HG03103 (cell line): ENCODE measurements around the gene XYLT2.
A peak's percentile ranks its signal among the peaks of the same experiment; 100 is the strongest.
"Not testable (repeated sequence)": the region's sequence is repeated elsewhere in the genome, so short reads cannot be mapped to it uniquely, and the experiment has no call there.

ENCODE experiments used
- ATAC-seq: cut with Tn5 transposase; IDR thresholded peaks from one replicate; pipeline ENCODE4 v1.9.1; 2021; ENCODE audit warnings: low read depth; ENCODE audit not compliant: unreplicated experiment

The XYLT2 gene

DNA sequence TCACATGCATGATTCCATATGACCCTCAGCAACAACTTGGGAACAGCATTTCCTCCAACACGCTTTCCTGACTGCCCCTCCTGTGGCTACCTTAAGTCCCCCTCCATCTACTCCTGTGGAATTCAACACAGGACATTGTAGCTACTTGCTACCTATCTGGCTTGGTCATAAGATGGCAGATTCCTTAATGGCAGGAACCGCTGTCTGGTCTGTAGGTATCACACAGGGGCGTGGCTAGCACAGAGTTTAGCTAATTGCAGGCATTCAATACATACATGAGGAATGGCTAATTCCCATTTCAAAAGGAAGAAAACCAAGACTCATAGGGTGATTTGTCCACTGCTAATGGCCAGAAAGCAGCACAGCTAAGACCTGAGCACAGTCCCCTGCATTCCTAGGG is 42.8 kb downstream of the XYLT2 start:
- no peak for ATAC-seq

DNA sequence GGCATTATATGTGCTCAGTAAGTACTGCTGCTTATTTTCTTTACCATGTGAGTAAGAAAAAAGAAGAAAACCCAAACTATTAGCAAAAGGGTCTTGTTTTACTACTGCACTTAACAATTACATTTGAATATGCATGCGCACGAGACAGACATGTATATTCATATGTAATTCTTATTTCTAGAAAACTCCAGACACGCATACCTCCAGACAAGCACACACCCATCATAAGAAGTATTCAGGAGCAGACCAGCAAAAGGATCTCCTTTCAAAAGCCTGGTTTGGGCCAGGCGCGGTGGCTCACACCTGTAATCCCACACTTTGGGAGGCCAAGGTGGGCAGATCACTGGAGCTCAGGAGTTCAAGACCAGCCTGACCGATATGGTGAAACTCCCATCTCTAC is 43.6 kb downstream of the XYLT2 start:
- ATAC-seq: no peak

DNA sequence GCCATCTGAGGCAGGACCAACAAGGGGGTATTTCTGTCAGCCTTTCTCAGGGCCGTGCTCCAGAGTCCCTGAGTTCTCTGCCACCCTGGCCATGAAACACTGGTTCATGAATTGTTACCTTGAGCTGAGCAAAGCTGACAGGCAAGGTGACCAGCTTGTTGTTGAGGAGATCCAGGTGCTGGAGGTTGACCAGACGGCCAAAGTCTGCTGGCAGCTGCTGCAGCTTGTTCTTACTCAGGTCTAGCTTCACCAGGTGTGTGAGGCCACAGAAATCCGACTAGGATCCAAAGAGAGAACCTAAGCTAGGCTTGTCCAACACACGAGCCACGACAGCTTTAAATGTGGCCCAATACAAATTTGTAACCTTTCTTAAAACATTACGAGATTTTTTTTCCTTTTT is 46.7 kb downstream of the XYLT2 start:
- no peak for ATAC-seq

DNA sequence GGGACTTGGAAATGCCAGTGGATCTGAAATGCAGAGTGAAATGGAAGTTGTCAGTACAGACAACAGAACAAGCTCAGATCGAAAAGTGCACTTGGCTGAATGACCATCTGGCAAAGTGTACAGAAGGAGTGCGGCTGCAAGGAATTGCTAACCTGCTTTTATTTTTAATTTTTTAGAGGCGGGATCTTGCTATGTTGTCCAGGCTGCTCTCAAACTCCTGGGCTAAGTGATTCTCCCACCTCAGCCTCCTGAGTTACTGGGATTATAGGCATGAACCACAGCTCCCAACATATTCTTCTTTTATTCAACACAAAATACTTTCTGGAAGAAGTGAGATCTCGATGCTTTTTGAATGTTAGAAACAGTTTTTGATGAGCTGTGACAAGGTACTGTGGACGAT is 47.8 kb downstream of the XYLT2 start:
- ATAC-seq: no peak

DNA sequence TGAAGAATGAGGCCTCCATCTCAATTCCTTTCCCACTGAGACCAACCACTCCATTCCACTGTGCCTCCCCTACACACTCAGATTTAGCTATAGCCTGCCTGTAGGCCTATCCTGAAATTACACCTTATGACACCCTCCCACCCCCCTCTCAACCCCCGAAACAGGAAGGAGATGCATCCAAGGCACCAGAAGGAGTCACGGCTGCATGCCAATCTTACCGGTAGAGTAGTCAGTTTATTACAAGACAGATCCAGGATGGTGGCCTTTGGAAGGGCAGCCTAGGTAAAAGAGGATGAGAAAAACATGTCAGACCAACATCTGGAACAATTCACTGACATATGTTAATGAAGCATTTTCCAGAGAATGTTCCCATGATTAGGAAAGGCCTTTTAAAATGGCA is 48.8 kb downstream of the XYLT2 start:
- ATAC-seq: no peak

DNA sequence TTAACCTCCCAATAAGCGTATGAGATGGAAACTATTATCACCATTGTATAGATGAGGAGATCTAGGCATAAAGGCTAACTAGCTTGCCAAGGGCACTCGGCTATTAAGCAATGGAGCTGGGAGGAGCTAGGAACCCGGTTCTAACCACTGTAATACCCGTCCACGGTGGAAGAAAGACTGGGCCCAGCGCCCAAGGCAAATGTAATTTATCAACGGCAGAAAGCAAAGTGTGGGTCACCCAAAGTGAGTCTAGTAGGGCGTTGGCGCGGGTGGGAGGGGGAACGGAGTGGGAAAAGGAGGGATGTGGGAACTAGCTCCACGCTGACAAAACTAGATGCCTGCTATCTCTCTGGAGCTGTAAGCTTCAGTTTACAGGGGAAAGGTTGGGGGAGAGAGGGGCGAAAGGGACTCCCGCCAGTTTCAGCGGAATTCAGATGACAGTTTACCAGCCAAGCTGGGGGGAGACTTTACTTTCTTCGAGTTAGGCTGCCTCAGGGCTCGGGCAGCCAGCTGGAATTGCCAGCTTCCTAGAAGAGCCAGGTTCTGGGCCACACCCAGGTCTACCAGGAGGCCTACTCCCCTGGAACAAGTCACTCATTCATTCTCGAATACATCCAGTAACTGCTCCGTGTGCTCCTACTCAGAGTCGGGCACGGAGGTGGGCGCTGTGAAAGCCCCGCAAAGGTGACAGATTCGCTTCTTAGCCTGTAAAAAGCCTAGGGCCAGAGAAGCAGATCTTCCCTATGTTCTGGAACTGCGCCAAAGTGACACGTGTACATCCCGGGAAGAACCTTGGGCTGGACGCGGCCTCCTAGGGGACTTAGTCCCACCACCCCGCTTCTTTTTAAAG is 50.6 kb downstream of the XYLT2 start:
- no peak for ATAC-seq

DNA sequence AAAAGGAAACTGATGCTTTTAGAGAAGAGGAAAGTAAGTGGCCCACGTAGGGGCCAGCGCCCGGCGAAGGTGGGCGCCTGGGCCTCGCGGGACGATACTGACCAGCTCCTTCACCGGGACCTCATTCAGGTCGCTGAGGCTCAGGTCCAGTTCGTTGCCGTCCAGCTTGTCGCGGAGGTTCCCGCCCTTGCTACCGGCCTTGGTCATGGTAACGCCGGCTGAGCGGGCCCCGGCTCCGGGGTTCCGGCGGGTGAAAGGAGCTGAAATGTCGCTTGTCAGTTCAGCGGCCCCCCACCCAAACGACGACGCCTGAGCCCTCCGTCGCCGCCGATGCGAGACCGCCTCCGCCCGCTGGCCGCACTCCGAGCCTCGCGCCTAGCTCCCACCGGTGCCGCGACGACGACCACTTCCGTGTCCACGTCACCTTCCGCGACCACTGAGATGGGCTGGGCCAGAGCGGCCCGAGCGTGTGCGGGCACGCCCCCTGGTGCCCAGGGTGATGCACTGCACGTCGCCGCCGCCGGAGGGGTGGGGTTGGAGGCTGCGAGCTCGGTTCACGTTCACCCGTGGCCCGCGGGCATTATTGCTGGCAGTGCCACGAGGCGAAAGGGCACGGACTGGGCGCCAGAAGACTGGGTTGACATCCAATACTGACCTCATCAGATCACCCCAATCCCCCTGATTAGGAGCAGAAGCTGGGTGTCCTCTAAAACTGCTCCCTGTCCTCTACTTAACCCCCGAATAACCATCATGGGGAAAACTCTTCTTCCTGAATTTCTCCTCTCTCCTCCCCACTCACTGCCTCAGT is 51.4 kb downstream of the XYLT2 start, which contains the start of gene LRRC59:
Gene LRRC59 (minus strand): TSS at position 413 of the 808 bp plus-strand sequence. CDS start 206 bp downstream, at position 207.
- peak; percentile 96 for ATAC-seq

DNA sequence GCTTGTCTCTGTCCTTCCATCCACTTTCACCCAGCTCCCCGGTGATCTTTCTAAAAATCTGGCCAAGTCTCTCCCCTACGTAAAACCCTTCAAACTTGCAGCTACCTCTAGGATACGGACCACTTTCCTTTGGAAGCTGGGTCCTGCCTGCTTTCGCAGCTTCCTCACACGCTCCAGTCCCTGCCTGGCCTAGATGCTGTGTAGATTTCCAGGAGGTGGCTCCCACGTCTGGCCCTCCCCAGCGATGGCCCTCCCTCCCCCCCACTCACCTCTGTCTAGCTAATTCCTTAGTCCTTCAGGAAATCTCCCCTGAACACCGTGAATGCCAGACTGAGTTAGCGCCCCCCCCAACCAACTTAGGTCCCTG is 52.0 kb downstream of the XYLT2 start:
- ATAC-seq: no peak

DNA sequence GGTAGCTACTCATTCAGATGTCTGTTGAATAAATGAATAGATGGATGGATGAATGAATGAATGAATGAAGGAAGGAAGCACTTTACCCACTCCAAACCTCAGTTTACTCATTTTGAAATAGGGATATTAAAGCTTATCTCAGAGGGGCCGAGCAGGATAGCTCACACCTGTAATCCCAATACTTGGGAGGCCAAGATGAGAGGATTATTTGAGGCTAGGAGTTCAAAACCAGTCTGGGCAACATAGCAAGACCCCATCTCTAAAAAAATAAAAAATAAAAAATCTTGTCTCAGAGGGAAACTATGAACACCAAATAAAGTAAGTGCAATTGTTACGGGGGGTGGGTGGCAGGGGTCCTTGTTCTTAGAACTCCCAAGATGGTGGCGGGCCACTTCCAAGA is 52.7 kb downstream of the XYLT2 start:
- ATAC-seq: not testable (repeated sequence)

DNA sequence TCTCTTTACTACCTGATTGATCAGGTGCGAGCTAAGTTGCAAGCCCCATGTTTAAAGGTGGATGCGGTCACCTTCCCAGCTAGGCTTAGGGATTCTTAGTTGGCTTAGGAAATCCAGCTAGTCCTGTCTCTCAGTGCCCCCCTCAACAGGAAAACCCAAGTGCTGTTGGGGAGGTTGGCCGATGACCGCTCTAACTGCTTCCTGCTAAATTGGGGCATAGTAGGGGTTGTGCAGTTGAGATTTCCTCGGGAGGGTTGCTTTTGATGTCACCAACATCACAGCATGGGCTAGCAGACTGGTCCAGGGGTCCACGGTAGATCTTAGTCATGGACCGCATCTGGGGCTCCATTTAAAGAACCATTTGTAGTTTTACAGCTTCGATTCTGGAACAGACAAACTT is 53.7 kb downstream of the XYLT2 start:
- not testable (repeated sequence) for ATAC-seq

DNA sequence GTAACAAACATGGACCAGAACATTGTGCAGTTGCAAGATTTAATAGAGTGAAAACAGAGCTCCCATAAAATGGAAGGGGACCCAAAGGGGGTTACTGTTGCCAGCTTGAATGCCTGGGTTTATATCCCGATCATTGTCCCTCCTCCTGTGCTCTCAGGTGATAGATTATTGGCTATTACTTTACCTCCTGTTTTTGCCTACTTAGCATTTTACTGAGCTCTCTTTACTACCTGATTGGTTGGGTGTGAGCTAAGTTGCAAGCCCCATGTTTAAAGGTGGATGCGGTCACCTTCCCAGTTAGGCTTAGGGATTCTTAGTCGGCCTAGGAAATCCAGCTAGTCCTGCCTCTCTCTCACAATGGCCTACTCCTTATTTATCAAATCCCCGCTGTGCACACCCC is 59.4 kb downstream of the XYLT2 start:
- not testable (repeated sequence) for ATAC-seq

DNA sequence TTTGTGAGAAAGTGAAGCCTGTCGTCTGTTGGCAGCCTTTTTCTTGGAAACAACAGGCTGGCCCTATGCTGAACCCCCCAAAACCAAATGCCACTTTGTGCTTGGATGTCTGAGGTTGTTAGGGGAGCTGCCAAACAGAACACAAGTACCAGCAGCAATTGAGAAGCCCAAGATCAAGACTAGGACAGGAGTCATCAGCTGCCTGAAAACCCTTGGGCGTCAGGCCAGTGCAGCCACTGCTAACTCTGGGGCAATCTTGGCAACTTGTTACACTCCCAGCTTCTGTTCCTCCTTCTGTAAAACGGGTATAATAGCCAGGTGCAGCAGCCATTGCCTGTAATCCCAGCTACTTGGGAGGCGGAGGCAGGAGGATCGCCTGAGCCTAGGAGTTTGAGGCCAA is 60.7 kb downstream of the XYLT2 start:
- ATAC-seq: no peak

DNA sequence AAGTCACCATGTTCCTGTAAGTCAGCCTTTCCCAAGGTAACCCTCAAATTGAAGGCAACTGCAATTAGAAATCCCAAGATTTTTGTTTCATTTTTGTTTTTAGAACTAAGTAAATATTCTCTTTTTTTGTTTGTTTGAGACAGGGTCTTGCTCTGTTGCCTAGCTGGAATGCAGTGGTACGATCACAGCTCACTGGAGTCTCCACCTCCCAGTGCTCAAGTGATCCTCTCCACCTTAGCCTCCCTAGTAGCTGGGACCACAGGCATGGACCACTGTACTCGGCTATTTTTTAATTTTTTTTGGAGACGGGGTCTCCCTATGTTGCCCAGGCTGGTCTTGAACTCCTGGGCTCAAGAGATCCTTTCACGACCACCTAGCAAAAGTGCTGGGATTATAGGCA is 62.0 kb downstream of the XYLT2 start:
- ATAC-seq: no peak
